Fibroblast of the aortic adventitia (primary cell): ENCODE data around the gene CDKN3. TPM values are rescaled to one million over a fixed set of nuclear protein-coding genes. Genes with fewer than 3 reads are reported as not detected.
A peak's percentile ranks its signal among the peaks of the same experiment; 100 is the strongest.

Experiments used
- DNase-seq: peaks from one replicate; pipeline ENCODE4 v3.0.0-alpha.2; 2010; ENCODE audit warnings: low read depth
- H3K4me3 ChIP-seq: 2 replicates; pipeline ENCODE4 v1.5.1; 2011; ENCODE audit warnings: low read depth, mild to moderate bottlenecking, control low read depth, low read length, moderate library complexity
- total RNA-seq: library from RNA; depleted of rRNA; stranded (reverse); fragments of >200 nt; gene quantifications from 2 replicates; pipeline ENCODE4 v1.2.3, GENCODE V29; 2012; ENCODE audit warnings: low replicate concordance
- TF ChIP-seq, protein P1 (sequence below): IDR thresholded peaks from 2 replicates; pipeline ENCODE4 v1.5.1; 2011; ENCODE audit warnings: mild to moderate bottlenecking, low read length, control low read depth, inconsistent platforms; ENCODE audit not compliant: insufficient read depth

Gene CDKN3
- total RNA-seq, 1 donor = 33.4 TPM

DNA sequence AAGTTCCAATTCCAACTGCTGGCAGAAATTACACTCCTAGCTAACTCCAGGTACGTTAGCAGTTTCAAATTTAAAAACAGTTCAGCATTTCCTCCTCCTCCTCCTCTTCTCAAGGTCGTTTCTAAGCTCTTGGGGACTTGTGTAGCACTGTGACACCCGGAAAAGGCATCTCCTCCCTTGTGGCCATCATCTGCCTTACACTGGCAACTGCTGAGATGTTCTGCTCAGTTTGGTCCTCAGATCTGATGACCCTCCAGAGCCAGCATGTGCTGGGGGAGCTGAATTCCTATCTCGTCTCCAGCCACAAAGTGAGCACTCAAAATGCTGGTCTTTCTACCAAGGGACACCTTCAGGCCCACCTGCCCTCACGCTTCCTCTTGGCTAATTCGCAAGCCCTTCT is 43.5 kb upstream of the CDKN3 start:
- DNase-seq = no peak
- TF ChIP-seq, protein P1, sequence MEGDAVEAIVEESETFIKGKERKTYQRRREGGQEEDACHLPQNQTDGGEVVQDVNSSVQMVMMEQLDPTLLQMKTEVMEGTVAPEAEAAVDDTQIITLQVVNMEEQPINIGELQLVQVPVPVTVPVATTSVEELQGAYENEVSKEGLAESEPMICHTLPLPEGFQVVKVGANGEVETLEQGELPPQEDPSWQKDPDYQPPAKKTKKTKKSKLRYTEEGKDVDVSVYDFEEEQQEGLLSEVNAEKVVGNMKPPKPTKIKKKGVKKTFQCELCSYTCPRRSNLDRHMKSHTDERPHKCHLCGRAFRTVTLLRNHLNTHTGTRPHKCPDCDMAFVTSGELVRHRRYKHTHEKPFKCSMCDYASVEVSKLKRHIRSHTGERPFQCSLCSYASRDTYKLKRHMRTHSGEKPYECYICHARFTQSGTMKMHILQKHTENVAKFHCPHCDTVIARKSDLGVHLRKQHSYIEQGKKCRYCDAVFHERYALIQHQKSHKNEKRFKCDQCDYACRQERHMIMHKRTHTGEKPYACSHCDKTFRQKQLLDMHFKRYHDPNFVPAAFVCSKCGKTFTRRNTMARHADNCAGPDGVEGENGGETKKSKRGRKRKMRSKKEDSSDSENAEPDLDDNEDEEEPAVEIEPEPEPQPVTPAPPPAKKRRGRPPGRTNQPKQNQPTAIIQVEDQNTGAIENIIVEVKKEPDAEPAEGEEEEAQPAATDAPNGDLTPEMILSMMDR = no peak
- H3K4me3 ChIP-seq = no peak overlapping the region

- DNase-seq = no peak
- TF ChIP-seq, protein P1 = no peak
- H3K4me3 ChIP-seq = no peak overlapping the region
Observed at GRCh38 chr14:54353694-54354093, 43.1 kb upstream of the CDKN3 start.

- DNase-seq = peak; percentile 27
- TF ChIP-seq, protein P1 = no peak
Observed at GRCh38 chr14:54354096-54354495, 42.7 kb upstream of the CDKN3 start.

DNA sequence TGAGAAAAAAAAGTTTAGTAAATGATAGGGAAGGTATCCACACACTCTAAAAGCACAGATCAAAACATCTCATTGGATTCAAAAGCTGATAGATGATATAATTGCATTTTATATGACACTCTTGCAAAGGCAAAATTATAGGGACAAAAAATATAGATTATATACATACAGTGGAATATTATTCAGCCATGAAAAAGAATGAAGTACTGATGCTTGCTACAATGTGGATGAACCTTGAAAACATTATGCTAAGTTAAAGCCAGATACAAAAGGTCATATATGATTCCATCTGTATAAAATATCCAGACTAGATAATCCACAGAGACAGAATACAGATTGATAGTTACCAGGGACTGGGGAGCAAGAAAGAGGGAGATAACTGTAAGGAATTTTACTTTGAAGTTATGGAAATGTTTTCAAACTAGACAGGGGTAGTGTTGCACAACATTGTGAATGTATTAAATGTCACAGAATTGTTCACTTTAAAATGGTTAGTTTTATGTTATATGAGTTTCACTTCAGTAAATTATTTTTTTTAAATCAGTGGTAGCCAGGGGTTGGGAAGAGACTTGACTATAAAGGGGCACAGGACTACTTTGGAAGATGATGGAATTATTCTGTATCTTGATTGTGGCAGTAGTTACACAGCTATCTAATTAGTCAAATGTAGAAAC is 41.7 kb upstream of the CDKN3 start:
- TF ChIP-seq, protein P1 = no peak
- DNase-seq = no peak
- H3K4me3 ChIP-seq = no peak overlapping the region

More at GRCh38 chr14:54354096-54354495, 42.7 kb upstream of the CDKN3 start:
- H3K4me3 ChIP-seq = no peak overlapping the region

GRCh38 chr14:54355698-54356097 is 41.1 kb upstream of the CDKN3 start:
- TF ChIP-seq, protein P1 = no peak
- DNase-seq = no peak
- H3K4me3 ChIP-seq = no peak overlapping the region

DNA sequence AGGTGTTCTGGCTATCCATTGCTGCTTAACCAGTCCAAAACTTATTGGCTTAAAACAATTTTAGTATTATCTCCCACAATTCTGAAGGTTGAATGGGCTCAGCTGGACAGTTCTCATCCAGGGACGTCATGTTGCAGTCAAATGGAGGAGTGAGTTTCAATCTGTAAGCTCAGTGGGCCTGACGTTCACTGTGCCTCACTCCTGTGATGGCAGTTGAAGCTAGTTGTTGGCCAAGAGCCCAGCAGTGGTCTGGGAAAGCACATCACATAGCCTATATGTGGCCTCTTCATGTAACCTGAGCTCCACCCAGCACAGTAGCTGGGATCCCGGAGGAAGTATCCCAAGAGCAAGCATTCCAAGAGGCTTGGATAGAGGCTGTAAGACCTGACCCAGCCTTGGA is 40.6 kb upstream of the CDKN3 start:
- H3K4me3 ChIP-seq = no peak overlapping the region
- no peak for DNase-seq
- TF ChIP-seq, protein P1 = no peak

GRCh38 chr14:54360667-54361066 is 36.1 kb upstream of the CDKN3 start:
- no peak for DNase-seq
- TF ChIP-seq, protein P1 = no peak

More at GRCh38 chr14:54360667-54361066, 36.1 kb upstream of the CDKN3 start:
- no peak overlapping the region for H3K4me3 ChIP-seq
